Measurements from ENCODE around the gene METRN. TPM values are rescaled to one million over a fixed set of nuclear protein-coding genes. Genes with fewer than 3 reads are reported as not detected.

Gene METRN
- total RNA-seq, 1 donor from 2014 or later, result 32.2 TPM

DNA sequence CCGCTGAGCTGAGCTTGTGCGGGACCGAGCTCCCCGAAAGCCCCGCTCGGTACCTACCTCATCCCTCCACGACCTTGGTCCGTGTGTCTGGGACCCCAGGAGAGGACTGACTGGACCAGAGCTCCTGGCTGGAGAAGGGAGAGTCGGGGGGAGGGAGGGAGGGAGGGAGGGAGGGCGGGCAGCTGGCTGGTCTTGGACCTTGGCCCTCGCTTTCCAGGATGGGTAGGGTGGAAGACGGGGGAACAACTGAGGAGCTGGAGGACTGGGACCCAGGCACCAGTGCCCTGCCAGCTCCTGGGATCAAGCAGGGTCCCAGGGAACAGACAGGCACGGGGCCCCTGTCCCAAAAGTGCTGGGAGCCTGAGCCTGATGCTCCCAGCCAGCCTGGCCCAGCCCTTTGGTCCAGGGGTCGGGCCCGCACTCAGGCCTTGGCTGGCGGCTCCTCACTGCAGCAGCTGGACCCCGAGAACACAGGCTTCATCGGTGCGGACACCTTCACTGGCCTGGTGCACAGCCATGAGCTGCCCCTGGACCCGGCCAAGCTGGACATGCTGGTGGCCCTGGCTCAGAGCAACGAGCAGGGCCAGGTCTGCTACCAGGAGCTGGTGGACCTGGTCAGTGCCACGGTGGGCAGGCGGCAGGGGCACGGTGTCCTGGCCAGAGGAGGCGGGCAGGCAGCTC, 38.9 kb upstream of the METRN start:
- H3K9me3 ChIP-seq, result no peaks in the 10 kb centered on the region
- no peak for TF ChIP-seq POLR2A (IDR thresholded peaks at IDR 0.05)
- no peak for TF ChIP-seq POLR2AphosphoS5 (IDR thresholded peaks at IDR 0.05; ENCODE audit: insufficient read depth in 1 of 2, low read depth in 1 of 2)
- TF ChIP-seq, protein P1, sequence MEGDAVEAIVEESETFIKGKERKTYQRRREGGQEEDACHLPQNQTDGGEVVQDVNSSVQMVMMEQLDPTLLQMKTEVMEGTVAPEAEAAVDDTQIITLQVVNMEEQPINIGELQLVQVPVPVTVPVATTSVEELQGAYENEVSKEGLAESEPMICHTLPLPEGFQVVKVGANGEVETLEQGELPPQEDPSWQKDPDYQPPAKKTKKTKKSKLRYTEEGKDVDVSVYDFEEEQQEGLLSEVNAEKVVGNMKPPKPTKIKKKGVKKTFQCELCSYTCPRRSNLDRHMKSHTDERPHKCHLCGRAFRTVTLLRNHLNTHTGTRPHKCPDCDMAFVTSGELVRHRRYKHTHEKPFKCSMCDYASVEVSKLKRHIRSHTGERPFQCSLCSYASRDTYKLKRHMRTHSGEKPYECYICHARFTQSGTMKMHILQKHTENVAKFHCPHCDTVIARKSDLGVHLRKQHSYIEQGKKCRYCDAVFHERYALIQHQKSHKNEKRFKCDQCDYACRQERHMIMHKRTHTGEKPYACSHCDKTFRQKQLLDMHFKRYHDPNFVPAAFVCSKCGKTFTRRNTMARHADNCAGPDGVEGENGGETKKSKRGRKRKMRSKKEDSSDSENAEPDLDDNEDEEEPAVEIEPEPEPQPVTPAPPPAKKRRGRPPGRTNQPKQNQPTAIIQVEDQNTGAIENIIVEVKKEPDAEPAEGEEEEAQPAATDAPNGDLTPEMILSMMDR (IDR thresholded peaks at IDR 0.05), result no peak
- intact Hi-C loops (cut with DNase I), result no loop called here
- H3K36me3 ChIP-seq, result peaks cover 0 to 26% of the 10 kb centered on the region in 2 donors
- H3K4me1 ChIP-seq, result peaks cover 47% of the 10 kb centered on the region
- DNase-seq (ENCODE audit: extremely low spot score in 2 of 2), result no peak
- H3K27ac ChIP-seq, result no peak overlapping the region
- no peaks in the 10 kb centered on the region for H3K27me3 ChIP-seq
- H3K4me3 ChIP-seq, result peak overlapping the region; percentile 27 to 51

DNA sequence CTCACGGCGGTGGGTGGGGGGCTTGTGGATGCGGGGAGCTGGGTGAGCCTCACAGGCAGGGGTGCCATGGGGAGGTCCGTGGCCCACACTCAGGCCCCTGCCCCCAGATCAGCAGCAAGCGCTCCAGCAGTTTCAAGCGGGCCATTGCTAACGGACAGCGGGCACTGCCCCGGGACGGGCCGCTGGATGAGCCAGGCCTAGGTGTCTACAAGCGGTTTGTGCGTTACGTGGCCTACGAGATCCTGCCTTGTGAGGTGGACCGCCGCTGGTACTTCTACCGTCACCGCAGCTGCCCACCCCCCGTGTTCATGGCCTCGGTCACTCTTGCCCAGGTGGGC, 38.4 kb upstream of the METRN start:
- TF ChIP-seq, protein P1 (IDR thresholded peaks at IDR 0.05), result no peak
- no peak for TF ChIP-seq POLR2A (IDR thresholded peaks at IDR 0.05)
- TF ChIP-seq POLR2AphosphoS5 (IDR thresholded peaks at IDR 0.05; ENCODE audit: insufficient read depth in 1 of 2, low read depth in 1 of 2), result no peak
- peaks cover 52% of the 10 kb centered on the region for H3K4me1 ChIP-seq
- intact Hi-C loops (cut with DNase I), result no loop called here

DNA sequence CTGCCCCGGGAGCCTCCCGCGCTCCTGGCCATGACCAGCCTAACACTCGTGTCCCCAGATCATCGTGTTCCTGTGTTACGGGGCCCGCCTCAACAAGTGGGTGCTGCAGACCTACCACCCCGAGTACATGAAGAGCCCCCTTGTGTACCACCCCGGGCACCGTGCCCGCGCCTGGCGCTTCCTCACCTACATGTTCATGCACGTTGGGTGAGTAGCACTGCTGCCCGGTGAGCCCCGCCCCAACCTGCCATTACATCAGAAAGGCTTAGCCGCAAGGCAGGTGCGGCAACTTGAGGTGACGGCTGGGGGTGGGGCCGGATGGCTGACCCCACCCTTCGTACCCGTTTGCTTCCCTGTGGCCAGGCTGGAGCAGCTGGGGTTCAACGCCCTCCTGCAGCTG, 38.0 kb upstream of the METRN start:
- Histone ChIP-seq H3K4me1 (peaks cover 56% of the 10 kb centered on the region), H3K9me3 (no peaks in the 10 kb centered on the region), H3K27me3 (no peaks in the 10 kb centered on the region), H3K36me3 (peaks cover 0 to 21% of the 10 kb centered on the region in 2 donors), H3K27ac (peak overlapping the region; percentile 15), H3K4me3 (no peak overlapping the region)
- no peak for TF ChIP-seq POLR2AphosphoS5 (IDR thresholded peaks at IDR 0.05; ENCODE audit: insufficient read depth in 1 of 2, low read depth in 1 of 2)
- TF ChIP-seq, protein P1 (IDR thresholded peaks at IDR 0.05), result no peak
- no peak for TF ChIP-seq POLR2A (IDR thresholded peaks at IDR 0.05)
- no peak for DNase-seq (ENCODE audit: extremely low spot score in 2 of 2)
- intact Hi-C loops (cut with DNase I), result no loop called here

More for the DNA sequence above, 38.4 kb upstream of the METRN start:
- Histone ChIP-seq H3K27ac (peak overlapping the region; percentile 15), H3K27me3 (no peaks in the 10 kb centered on the region), H3K36me3 (peaks cover 0 to 21% of the 10 kb centered on the region in 2 donors), H3K9me3 (no peaks in the 10 kb centered on the region), H3K4me3 (no peak overlapping the region)
- no peak for DNase-seq (ENCODE audit: extremely low spot score in 2 of 2)

DNA sequence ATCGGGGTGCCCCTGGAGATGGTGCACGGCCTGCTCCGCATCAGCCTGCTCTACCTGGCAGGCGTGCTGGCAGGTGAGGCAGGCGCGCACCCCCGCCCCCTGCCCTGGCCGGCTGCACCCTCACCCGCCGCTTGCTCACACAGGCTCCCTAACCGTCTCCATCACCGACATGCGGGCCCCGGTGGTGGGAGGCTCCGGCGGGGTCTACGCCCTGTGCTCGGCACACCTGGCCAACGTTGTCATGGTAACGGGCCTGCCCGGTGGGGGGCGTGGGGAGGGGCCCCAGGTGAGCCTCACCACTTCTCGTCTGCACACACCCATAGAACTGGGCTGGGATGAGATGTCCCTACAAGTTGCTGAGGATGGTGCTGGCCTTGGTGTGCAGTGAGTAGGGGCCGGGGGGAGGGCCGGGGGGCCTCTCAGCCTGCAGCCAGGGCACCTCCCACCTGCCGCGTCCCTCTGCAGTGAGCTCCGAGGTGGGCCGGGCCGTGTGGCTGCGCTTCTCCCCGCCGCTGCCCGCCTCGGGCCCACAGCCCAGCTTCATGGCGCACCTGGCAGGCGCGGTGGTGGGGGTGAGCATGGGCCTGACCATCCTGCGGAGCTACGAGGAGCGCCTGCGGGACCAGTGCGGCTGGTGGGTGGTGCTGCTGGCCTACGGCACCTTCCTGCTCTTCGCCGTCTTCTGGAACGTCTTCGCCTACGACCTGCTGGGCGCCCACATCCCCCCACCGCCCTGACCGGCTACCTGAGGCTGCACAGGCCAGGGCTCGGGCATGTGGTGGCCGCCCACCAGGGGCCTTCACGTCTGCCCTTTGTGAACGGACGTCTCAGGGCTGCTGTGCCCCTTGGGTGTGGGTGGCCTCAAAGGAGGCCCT, 37.4 kb upstream of the METRN start:
- H3K27ac ChIP-seq, result no peak overlapping the region
- intact Hi-C loops (cut with DNase I), result no loop called here
- peaks cover 0 to 21% of the 10 kb centered on the region in 2 donors for H3K36me3 ChIP-seq
- peaks cover 62% of the 10 kb centered on the region for H3K4me1 ChIP-seq
- no peaks in the 10 kb centered on the region for H3K27me3 ChIP-seq
- no peak overlapping the region for H3K4me3 ChIP-seq
- no peak for DNase-seq (ENCODE audit: extremely low spot score in 2 of 2)
- no peaks in the 10 kb centered on the region for H3K9me3 ChIP-seq
- TF ChIP-seq, protein P1 (IDR thresholded peaks at IDR 0.05), result no peak
- TF ChIP-seq POLR2A (IDR thresholded peaks at IDR 0.05), result no peak
- no peak for TF ChIP-seq POLR2AphosphoS5 (IDR thresholded peaks at IDR 0.05; ENCODE audit: insufficient read depth in 1 of 2, low read depth in 1 of 2)

All from vagina (tissue), 2 donors.